ENCODE measurements around the gene FOXJ2. TPM values are rescaled to one million over a fixed set of nuclear protein-coding genes. Genes with fewer than 3 reads are reported as not detected.
A peak's percentile ranks its signal among the peaks of the same experiment; 100 is the strongest.
"Not testable (repeated sequence)": the region's sequence is repeated elsewhere in the genome, so short reads cannot be mapped to it uniquely, and the experiment has no call there.

Gene FOXJ2
- total RNA-seq, 1 experiment from 2014 or later = 19.7 TPM

DNA sequence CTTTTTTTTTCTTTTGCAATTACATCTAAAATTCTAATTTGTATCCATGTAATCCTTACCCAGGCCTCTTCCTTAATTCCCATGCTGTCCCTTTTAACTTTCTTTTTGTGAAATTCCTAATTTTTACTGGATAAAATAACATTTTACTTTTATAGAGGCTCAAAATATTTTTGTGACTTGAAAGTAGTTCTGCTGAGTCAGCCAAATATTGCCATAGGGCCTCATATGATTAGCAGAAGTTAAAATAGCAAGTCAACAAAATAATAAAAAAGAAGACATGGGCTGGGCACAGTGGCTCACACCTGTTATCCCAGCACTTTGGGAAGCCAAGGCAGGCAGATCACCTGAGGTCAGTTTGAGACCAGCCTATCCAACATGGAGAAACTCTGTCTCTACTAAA, 31.6 kb downstream of the FOXJ2 start:
- Mint-ChIP-seq H3K4me3 (ENCODE audit: unreplicated experiment) (no peak overlapping the region), H3K4me1 (ENCODE audit: insufficient read depth, unreplicated experiment) (peaks cover 8% of the 10 kb centered on the region), H3K9me3 (ENCODE audit: unreplicated experiment) (no peaks in the 10 kb centered on the region), H3K27me3 (ENCODE audit: insufficient read depth, unreplicated experiment) (no peaks in the 10 kb centered on the region), H3K36me3 (ENCODE audit: insufficient read depth, unreplicated experiment) (no peaks in the 10 kb centered on the region), H3K27ac (ENCODE audit: low read depth, unreplicated experiment) (no peak overlapping the region)
- TF ChIP-seq, protein P1, sequence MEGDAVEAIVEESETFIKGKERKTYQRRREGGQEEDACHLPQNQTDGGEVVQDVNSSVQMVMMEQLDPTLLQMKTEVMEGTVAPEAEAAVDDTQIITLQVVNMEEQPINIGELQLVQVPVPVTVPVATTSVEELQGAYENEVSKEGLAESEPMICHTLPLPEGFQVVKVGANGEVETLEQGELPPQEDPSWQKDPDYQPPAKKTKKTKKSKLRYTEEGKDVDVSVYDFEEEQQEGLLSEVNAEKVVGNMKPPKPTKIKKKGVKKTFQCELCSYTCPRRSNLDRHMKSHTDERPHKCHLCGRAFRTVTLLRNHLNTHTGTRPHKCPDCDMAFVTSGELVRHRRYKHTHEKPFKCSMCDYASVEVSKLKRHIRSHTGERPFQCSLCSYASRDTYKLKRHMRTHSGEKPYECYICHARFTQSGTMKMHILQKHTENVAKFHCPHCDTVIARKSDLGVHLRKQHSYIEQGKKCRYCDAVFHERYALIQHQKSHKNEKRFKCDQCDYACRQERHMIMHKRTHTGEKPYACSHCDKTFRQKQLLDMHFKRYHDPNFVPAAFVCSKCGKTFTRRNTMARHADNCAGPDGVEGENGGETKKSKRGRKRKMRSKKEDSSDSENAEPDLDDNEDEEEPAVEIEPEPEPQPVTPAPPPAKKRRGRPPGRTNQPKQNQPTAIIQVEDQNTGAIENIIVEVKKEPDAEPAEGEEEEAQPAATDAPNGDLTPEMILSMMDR (IDR thresholded peaks at IDR 0.05; ENCODE audit: unreplicated experiment) = no peak
- intact Hi-C loops (cut with micrococcal nuclease) = no loop called here
- ChIA-PET CTCF (interaction anchor here (1.0 kb wide), 1 partner anchor 19 kb away, joined by 5 read pairs; no protein-coding TSS in a partner anchor), POLR2A (interaction anchor here (1.2 kb wide), 1 partner anchor 13 kb away, joined by 3 read pairs; no protein-coding TSS in a partner anchor)
- no TSS peak for BruUV-seq (replicated peaks)
- DNase-seq (ENCODE audit: unreplicated experiment) = no peak

DNA sequence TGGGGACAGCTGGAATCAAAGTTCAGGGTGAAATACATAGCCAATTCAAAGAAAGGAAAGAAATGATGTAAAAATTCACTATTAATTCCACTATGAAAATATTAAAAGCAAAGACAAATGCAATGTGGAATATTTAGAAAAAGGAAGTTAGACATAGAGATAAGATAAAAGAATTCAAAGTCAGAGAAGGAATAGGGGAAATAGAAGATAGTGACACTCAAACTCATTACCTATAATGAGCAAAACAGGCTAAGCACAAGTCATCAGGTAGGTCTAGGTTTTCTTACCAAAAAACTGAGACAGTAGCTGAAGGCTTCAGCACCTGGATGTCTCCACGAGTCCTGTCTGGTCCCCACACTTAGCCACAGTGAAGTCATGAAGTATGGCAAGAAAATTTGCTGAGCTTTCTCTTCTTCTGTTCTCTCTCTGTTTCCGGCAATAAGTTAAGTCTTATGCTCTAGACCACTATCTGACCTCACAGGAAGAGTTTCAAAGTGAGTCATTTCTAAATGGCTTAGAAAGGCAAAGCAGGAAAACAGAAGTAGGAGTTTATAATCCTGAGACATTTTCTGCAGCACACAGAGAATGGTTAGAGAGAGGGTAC, 33.6 kb downstream of the FOXJ2 start, which contains the start of gene C3AR1:
Gene C3AR1, minus strand, starts transcription at position 369 of the 604 bp plus-strand sequence. CDS start 6,174 bp downstream, outside the sequence.
- no peak within 1 kb of the TSS for H3K27ac Mint-ChIP-seq (ENCODE audit: low read depth, unreplicated experiment)
- BruUV-seq (replicated peaks) = no TSS peak
- H3K4me3 Mint-ChIP-seq (ENCODE audit: unreplicated experiment) = no peak within 1 kb of the TSS
- ChIA-PET CTCF (interaction anchor here (0.7 to 1.3 kb wide), 3 partner anchors 20 to 173 kb away, joined by 3 to 4 read pairs (median 3); no protein-coding TSS in a partner anchor), POLR2A (interaction anchor here (1.1 kb wide), 1 partner anchor 11 kb away, joined by 4 read pairs; no protein-coding TSS in a partner anchor)
- no peaks in the 10 kb centered on the region for H3K27me3 Mint-ChIP-seq (ENCODE audit: insufficient read depth, unreplicated experiment)
- peaks cover 8% of the 10 kb centered on the region for H3K4me1 Mint-ChIP-seq (ENCODE audit: insufficient read depth, unreplicated experiment)
- DNase-seq (ENCODE audit: unreplicated experiment) = peak; percentile 21
- intact Hi-C loops (cut with micrococcal nuclease) = no loop called here
- no peaks in the 10 kb centered on the region for H3K36me3 Mint-ChIP-seq (ENCODE audit: insufficient read depth, unreplicated experiment)
- TF ChIP-seq, protein P1 (IDR thresholded peaks at IDR 0.05; ENCODE audit: unreplicated experiment) = no peak
- no peaks in the 10 kb centered on the region for H3K9me3 Mint-ChIP-seq (ENCODE audit: unreplicated experiment)

DNA sequence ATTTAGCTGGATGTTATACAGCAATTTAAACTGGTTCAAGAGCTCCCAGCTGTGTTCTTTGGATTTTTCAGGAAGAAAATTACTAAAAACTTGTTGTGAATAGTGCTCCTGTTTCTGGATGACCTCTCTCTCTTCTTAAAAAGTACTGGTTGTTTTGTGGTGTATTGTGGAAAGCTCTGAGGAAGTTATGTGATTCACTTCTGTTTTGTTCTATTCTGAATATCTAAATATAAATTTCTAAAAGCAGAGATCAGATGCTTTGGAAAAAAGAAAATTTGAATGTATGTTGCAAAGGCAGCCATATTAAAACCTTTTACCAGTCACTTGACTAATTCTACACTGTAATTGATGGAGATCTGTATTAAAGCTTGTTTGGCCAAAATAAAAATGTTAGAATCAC, 37.1 kb downstream of the FOXJ2 start:
- H3K4me1 Mint-ChIP-seq (ENCODE audit: insufficient read depth, unreplicated experiment) = peaks cover 8% of the 10 kb centered on the region
- CTCF ChIA-PET = interaction anchor here (0.6 to 2.4 kb wide), 2 partner anchors 17 to 24 kb away, joined by 3 to 18 read pairs; no protein-coding TSS in a partner anchor
- no peak overlapping the region for H3K27ac Mint-ChIP-seq (ENCODE audit: low read depth, unreplicated experiment)
- no TSS peak for BruUV-seq (replicated peaks)
- H3K27me3 Mint-ChIP-seq (ENCODE audit: insufficient read depth, unreplicated experiment) = no peaks in the 10 kb centered on the region
- H3K36me3 Mint-ChIP-seq (ENCODE audit: insufficient read depth, unreplicated experiment) = no peaks in the 10 kb centered on the region
- DNase-seq (ENCODE audit: unreplicated experiment) = no peak
- no peaks in the 10 kb centered on the region for H3K9me3 Mint-ChIP-seq (ENCODE audit: unreplicated experiment)
- POLR2A ChIA-PET = interaction anchor here (1.0 kb wide), 1 partner anchor 11 kb away, joined by 3 read pairs; no protein-coding TSS in a partner anchor
- TF ChIP-seq, protein P1 (IDR thresholded peaks at IDR 0.05; ENCODE audit: unreplicated experiment) = no peak
- intact Hi-C loops (cut with micrococcal nuclease) = no loop called here
- no peak overlapping the region for H3K4me3 Mint-ChIP-seq (ENCODE audit: unreplicated experiment)

DNA sequence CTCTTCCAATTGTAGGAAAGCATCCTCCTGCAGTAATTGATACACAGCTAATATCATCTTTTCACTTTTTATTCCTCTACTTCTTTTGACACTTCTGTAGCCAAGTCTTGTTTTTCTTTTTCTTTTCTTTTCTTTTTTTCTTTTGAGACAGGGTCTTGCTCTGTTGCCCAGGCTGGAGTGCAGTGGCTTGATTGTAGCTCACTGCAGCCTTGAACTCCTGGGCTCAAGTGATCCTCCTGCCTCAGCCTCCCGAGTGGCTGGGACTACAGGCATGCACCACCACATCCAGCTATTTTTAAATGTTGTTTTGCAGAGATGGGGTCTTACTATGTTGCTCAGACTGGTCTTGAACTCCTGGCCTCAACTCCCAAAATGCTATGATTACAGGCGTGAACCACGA, 39.3 kb downstream of the FOXJ2 start:
- H3K36me3 Mint-ChIP-seq (ENCODE audit: insufficient read depth, unreplicated experiment); intact Hi-C loops (cut with micrococcal nuclease); BruUV-seq (replicated peaks); H3K27me3 Mint-ChIP-seq (ENCODE audit: insufficient read depth, unreplicated experiment); H3K27ac Mint-ChIP-seq (ENCODE audit: low read depth, unreplicated experiment); DNase-seq (ENCODE audit: unreplicated experiment); H3K4me1 Mint-ChIP-seq (ENCODE audit: insufficient read depth, unreplicated experiment); POLR2A ChIA-PET; H3K9me3 Mint-ChIP-seq (ENCODE audit: unreplicated experiment); H3K4me3 Mint-ChIP-seq (ENCODE audit: unreplicated experiment): not testable (repeated sequence)
- CTCF ChIA-PET = interaction anchor here (2.4 kb wide), 1 partner anchor 26 kb away, joined by 18 read pairs; no protein-coding TSS in a partner anchor

All from MCF 10A (cell line).